Left kidney (tissue), 8 donors: ENCODE data around the gene HBA2. TPM values are rescaled to one million over a fixed set of nuclear protein-coding genes. Genes with fewer than 3 reads are reported as not detected.
"Not testable (repeated sequence)": the region's sequence is repeated elsewhere in the genome, so short reads cannot be mapped to it uniquely, and the experiment has no call there.

ENCODE experiments used
- DNase-seq: peaks from one replicate; pipeline ENCODE4 v3.0.0-alpha.2; 2013
- long read RNA-seq, 8 donors: transcript quantifications; one replicate each; lab custom pipeline, GENCODE V29; 2026
- polyA plus RNA-seq: library from polyadenylated mRNA; unstranded; fragments of 120-200 nt; gene quantifications from one replicate; pipeline ENCODE4 v1.2.1, GENCODE V29; 2013; ENCODE audit not compliant: insufficient read length

The HBA2 gene
- polyA plus RNA-seq = 570 TPM
- long read RNA-seq, donor 1, transcript HBA2-203 (2 exons, 640 nt) = minor isoform, 86 of 1,041 reads
- long read RNA-seq, donor 1, transcript HBA2-201 (3 exons, 576 nt) = major isoform, 865 of 1,041 reads
- long read RNA-seq, donor 1, transcript HBA2-204 (2 exons, 403 nt) = minor isoform, 35 of 1,041 reads
- long read RNA-seq, donor 1, partial matches to known transcripts = 38 of 1,041 reads
- long read RNA-seq, donor 1, other reads (novel, unspliced or antisense) = 17 of 1,041 reads
- long read RNA-seq, donor 2, transcript HBA2-201 (3 exons, 576 nt) = major isoform, 526 of 567 reads
- long read RNA-seq, donor 2, transcript HBA2-204 (2 exons, 403 nt) = minor isoform, 5 of 567 reads
- long read RNA-seq, donor 2, transcript HBA2-203 (2 exons, 640 nt) = minor isoform, 25 of 567 reads
- long read RNA-seq, donor 2, partial matches to known transcripts = 6 of 567 reads
- long read RNA-seq, donor 2, other reads (novel, unspliced or antisense) = 5 of 567 reads
- long read RNA-seq, donor 3, transcript HBA2-201 (3 exons, 576 nt) = major isoform, 490 of 536 reads
- long read RNA-seq, donor 3, transcript HBA2-204 (2 exons, 403 nt) = minor isoform, 8 of 536 reads
- long read RNA-seq, donor 3, transcript HBA2-203 (2 exons, 640 nt) = minor isoform, 21 of 536 reads
- long read RNA-seq, donor 3, partial matches to known transcripts = 0 of 536 reads
- long read RNA-seq, donor 3, other reads (novel, unspliced or antisense) = 17 of 536 reads
- long read RNA-seq, donor 4, transcript HBA2-204 (2 exons, 403 nt) = minor isoform, 5 of 126 reads
- long read RNA-seq, donor 4, transcript HBA2-201 (3 exons, 576 nt) = major isoform, 102 of 126 reads
- long read RNA-seq, donor 4, transcript HBA2-203 (2 exons, 640 nt) = minor isoform, 19 of 126 reads
- long read RNA-seq, donor 4, partial matches to known transcripts = 0 of 126 reads
- long read RNA-seq, donor 4, other reads (novel, unspliced or antisense) = 0 of 126 reads
- long read RNA-seq, donor 5, transcript HBA2-203 (2 exons, 640 nt) = minor isoform, 31 of 845 reads
- long read RNA-seq, donor 5, transcript HBA2-201 (3 exons, 576 nt) = major isoform, 789 of 845 reads
- long read RNA-seq, donor 5, transcript HBA2-204 (2 exons, 403 nt) = minor isoform, 9 of 845 reads
- long read RNA-seq, donor 5, partial matches to known transcripts = 0 of 845 reads
- long read RNA-seq, donor 5, other reads (novel, unspliced or antisense) = 15 of 845 reads
- long read RNA-seq, donor 6, transcript HBA2-201 (3 exons, 576 nt) = major isoform, 1,265 of 1,569 reads
- long read RNA-seq, donor 6, transcript HBA2-203 (2 exons, 640 nt) = minor isoform, 117 of 1,569 reads
- long read RNA-seq, donor 6, transcript HBA2-204 (2 exons, 403 nt) = minor isoform, 43 of 1,569 reads
- long read RNA-seq, donor 6, partial matches to known transcripts = 110 of 1,569 reads
- long read RNA-seq, donor 6, other reads (novel, unspliced or antisense) = 31 of 1,569 reads
- long read RNA-seq, donor 7, transcript HBA2-201 (3 exons, 576 nt) = major isoform, 663 of 727 reads
- long read RNA-seq, donor 7, transcript HBA2-203 (2 exons, 640 nt) = minor isoform, 33 of 727 reads
- long read RNA-seq, donor 7, transcript HBA2-204 (2 exons, 403 nt) = minor isoform, 16 of 727 reads
- long read RNA-seq, donor 7, partial matches to known transcripts = 6 of 727 reads
- long read RNA-seq, donor 7, other reads (novel, unspliced or antisense) = 8 of 727 reads
- long read RNA-seq, donor 8, transcript HBA2-204 (2 exons, 403 nt) = minor isoform, 7 of 226 reads
- long read RNA-seq, donor 8, transcript HBA2-201 (3 exons, 576 nt) = major isoform, 214 of 226 reads
- long read RNA-seq, donor 8, transcript HBA2-203 (2 exons, 640 nt) = minor isoform, 5 of 226 reads
- long read RNA-seq, donor 8, partial matches to known transcripts = 0 of 226 reads
- long read RNA-seq, donor 8, other reads (novel, unspliced or antisense) = 0 of 226 reads

GRCh38 chr16:172374-172941 lies at the start of gene HBA2:
Gene HBA2, plus strand, starts transcription at chr16:172876. Its CDS starts 37 bp downstream, at chr16:172913.
- not testable (repeated sequence) for DNase-seq

- not testable (repeated sequence) for DNase-seq
Measured at GRCh38 chr16:123558-124350, 48.9 kb upstream of the HBA2 start.

- DNase-seq = no peak
Measured at GRCh38 chr16:125011-125410, 47.7 kb upstream of the HBA2 start.

GRCh38 chr16:129075-129474 lies 43.6 kb upstream of the HBA2 start:
- no peak for DNase-seq

- DNase-seq = no peak
Measured at GRCh38 chr16:130533-131173, 42.0 kb upstream of the HBA2 start.

- no peak for DNase-seq
Measured at GRCh38 chr16:132120-132519, 40.6 kb upstream of the HBA2 start.

- no peak for DNase-seq
Measured at GRCh38 chr16:133716-134115, 39.0 kb upstream of the HBA2 start.

GRCh38 chr16:138049-138417 lies 34.6 kb upstream of the HBA2 start:
- DNase-seq = no peak

GRCh38 chr16:140175-140857 lies 32.4 kb upstream of the HBA2 start:
- DNase-seq = no peak

- no peak for DNase-seq
Measured at GRCh38 chr16:142405-142967, 30.2 kb upstream of the HBA2 start.

- no peak for DNase-seq
Measured at GRCh38 chr16:143047-143446, 29.6 kb upstream of the HBA2 start.

- DNase-seq = no peak
Measured at GRCh38 chr16:143456-143855, 29.2 kb upstream of the HBA2 start.

- DNase-seq = no peak
Measured at GRCh38 chr16:144797-145252, 27.9 kb upstream of the HBA2 start.

GRCh38 chr16:146646-147045 lies 26.0 kb upstream of the HBA2 start:
- DNase-seq = no peak

GRCh38 chr16:149024-149660 lies 23.5 kb upstream of the HBA2 start:
- no peak for DNase-seq

GRCh38 chr16:152141-153128 lies 20.2 kb upstream of the HBA2 start, which contains the start of gene HBZ:
Gene HBZ, plus strand, starts transcription at chr16:152644. Its CDS starts 266 bp downstream, at chr16:152910.
- DNase-seq = no peak
